GM21619 (cell line): Measurements from ENCODE around the gene GABBR2.

ENCODE experiments used
- ATAC-seq: cut with Tn5 transposase; IDR thresholded peaks from one replicate; pipeline ENCODE4 v1.9.1; 2021; ENCODE audit not compliant: unreplicated experiment

The GABBR2 gene

GRCh38 chr9:98708933-98709911, at the start of gene GABBR2:
Gene GABBR2 (minus strand): TSS chr9:98708935. CDS start chr9:98708737, 198 bp downstream.
- no peak for ATAC-seq

GRCh38 chr9:98755006-98755618, 46.4 kb upstream of the GABBR2 start:
- no peak for ATAC-seq

- ATAC-seq = no peak
These were observed 42.5 kb upstream of the GABBR2 start for GRCh38 chr9:98751210-98751609.

GRCh38 chr9:98750364-98751060, 41.8 kb upstream of the GABBR2 start:
- ATAC-seq = no peak

- no peak for ATAC-seq
These were observed 38.7 kb upstream of the GABBR2 start for GRCh38 chr9:98747476-98747875.

GRCh38 chr9:98745470-98745869, 36.7 kb upstream of the GABBR2 start:
- no peak for ATAC-seq

GRCh38 chr9:98743818-98744611, 35.3 kb upstream of the GABBR2 start:
- no peak for ATAC-seq

GRCh38 chr9:98743329-98743728, 34.6 kb upstream of the GABBR2 start:
- ATAC-seq = no peak

GRCh38 chr9:98742325-98743280, 33.9 kb upstream of the GABBR2 start:
- no peak for ATAC-seq

- no peak for ATAC-seq
These were observed 31.6 kb upstream of the GABBR2 start for GRCh38 chr9:98740226-98740881.

GRCh38 chr9:98738741-98739140, 30.0 kb upstream of the GABBR2 start:
- no peak for ATAC-seq

- ATAC-seq = no peak
These were observed 27.5 kb upstream of the GABBR2 start for GRCh38 chr9:98736226-98736625.

- ATAC-seq = no peak
These were observed 24.1 kb upstream of the GABBR2 start for GRCh38 chr9:98732801-98733200.

GRCh38 chr9:98732091-98732490, 23.4 kb upstream of the GABBR2 start:
- no peak for ATAC-seq

- ATAC-seq = no peak
These were observed 22.1 kb upstream of the GABBR2 start for GRCh38 chr9:98730871-98731270.

- ATAC-seq = no peak
These were observed 19.8 kb upstream of the GABBR2 start for GRCh38 chr9:98728500-98728899.

GRCh38 chr9:98727428-98727827, 18.7 kb upstream of the GABBR2 start:
- ATAC-seq = no peak

- no peak for ATAC-seq
These were observed 18.0 kb upstream of the GABBR2 start for GRCh38 chr9:98726735-98727134.
